Tibial nerve (tissue), 3 donors: ENCODE data around the gene SNPH.

Experiments
- POLR2A ChIP-seq, 2 donors: fragments of 450-650 bp; IDR thresholded peaks; one replicate each; pipeline ENCODE4 v1.6.1; 2017; ENCODE audit warnings: antibody characterized with exemption in 2 of 2, mild to moderate bottlenecking in 2 of 2, moderate library complexity in 2 of 2
- TF ChIP-seq, protein P1 (sequence below), 5 experiments: fragments of 200-600 bp in 3 of 5; fragments of 450-650 bp in 2 of 5; sonication (generic) in 3 of 5; IDR thresholded peaks; one replicate each; pipeline ENCODE4 v1.5.1; 2016 to 2019; ENCODE audit warnings: antibody characterized with exemption in 5 of 5, mild to moderate bottlenecking in 3 of 5, moderate library complexity in 2 of 5

- TF ChIP-seq, protein P1, sequence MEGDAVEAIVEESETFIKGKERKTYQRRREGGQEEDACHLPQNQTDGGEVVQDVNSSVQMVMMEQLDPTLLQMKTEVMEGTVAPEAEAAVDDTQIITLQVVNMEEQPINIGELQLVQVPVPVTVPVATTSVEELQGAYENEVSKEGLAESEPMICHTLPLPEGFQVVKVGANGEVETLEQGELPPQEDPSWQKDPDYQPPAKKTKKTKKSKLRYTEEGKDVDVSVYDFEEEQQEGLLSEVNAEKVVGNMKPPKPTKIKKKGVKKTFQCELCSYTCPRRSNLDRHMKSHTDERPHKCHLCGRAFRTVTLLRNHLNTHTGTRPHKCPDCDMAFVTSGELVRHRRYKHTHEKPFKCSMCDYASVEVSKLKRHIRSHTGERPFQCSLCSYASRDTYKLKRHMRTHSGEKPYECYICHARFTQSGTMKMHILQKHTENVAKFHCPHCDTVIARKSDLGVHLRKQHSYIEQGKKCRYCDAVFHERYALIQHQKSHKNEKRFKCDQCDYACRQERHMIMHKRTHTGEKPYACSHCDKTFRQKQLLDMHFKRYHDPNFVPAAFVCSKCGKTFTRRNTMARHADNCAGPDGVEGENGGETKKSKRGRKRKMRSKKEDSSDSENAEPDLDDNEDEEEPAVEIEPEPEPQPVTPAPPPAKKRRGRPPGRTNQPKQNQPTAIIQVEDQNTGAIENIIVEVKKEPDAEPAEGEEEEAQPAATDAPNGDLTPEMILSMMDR (IDR thresholded peaks at IDR 0.05): no peak
- no peak for TF ChIP-seq POLR2A (IDR thresholded peaks at IDR 0.05)
These were observed 14.4 kb downstream of the SNPH start for GRCh38 chr20:1280195-1281102.
